HFFc6 (cell line): ENCODE measurements around the gene DPEP3. TPM values are rescaled to one million over a fixed set of nuclear protein-coding genes. Genes with fewer than 3 reads are reported as not detected.
"Not testable (repeated sequence)": the region's sequence is repeated elsewhere in the genome, so short reads cannot be mapped to it uniquely, and the experiment has no call there.

ENCODE experiments used
- DNase-seq: peaks from one replicate; pipeline ENCODE4 v3.0.0-alpha.2; 2018
- H3K27ac Mint-ChIP-seq: 2 replicates; pipeline ENCODE4 v1.8.0; 2020; ENCODE audit warnings: mild to moderate bottlenecking, mixed read lengths
- H3K27me3 Mint-ChIP-seq: 2 replicates; pipeline ENCODE4 v1.8.0; 2021; ENCODE audit warnings: mild to moderate bottlenecking, moderate library complexity, mixed read lengths; ENCODE audit not compliant: insufficient read depth
- H3K36me3 Mint-ChIP-seq: 2 replicates; pipeline ENCODE4 v1.8.0; 2021; ENCODE audit warnings: low read depth, mixed read lengths
- H3K4me1 Mint-ChIP-seq: 2 replicates; pipeline ENCODE4 v1.8.0; 2020; ENCODE audit warnings: low read depth, mixed read lengths
- H3K4me3 Mint-ChIP-seq: 2 replicates; pipeline ENCODE4 v1.8.0; 2020; ENCODE audit warnings: mild to moderate bottlenecking, moderate library complexity, mixed read lengths
- H3K9me3 Mint-ChIP-seq: 2 replicates; pipeline ENCODE4 v1.8.0; 2020; ENCODE audit warnings: mild to moderate bottlenecking, mixed read lengths
- total RNA-seq, 6 experiments: library from RNA; stranded (reverse); fragmentation: NEBNext Ultra II Directional; extraction: Animal tissue kit (Norgen Biotek cat#: 25700); gene quantifications; 2 replicates in 1 of 6; 3 replicates in 5 of 6; pipeline ENCODE4 v1.2.3, GENCODE V29; 2021
- TF ChIP-seq, protein P1 (sequence below): fragments of 200-600 bp; sonication (generic); IDR thresholded peaks from 2 replicates; pipeline ENCODE4 v1.5.0; 2021; ENCODE audit warnings: antibody characterized with exemption, mild to moderate bottlenecking

DPEP3 gene
- total RNA-seq, 6 experiments from 2014 or later: not detected

DNA sequence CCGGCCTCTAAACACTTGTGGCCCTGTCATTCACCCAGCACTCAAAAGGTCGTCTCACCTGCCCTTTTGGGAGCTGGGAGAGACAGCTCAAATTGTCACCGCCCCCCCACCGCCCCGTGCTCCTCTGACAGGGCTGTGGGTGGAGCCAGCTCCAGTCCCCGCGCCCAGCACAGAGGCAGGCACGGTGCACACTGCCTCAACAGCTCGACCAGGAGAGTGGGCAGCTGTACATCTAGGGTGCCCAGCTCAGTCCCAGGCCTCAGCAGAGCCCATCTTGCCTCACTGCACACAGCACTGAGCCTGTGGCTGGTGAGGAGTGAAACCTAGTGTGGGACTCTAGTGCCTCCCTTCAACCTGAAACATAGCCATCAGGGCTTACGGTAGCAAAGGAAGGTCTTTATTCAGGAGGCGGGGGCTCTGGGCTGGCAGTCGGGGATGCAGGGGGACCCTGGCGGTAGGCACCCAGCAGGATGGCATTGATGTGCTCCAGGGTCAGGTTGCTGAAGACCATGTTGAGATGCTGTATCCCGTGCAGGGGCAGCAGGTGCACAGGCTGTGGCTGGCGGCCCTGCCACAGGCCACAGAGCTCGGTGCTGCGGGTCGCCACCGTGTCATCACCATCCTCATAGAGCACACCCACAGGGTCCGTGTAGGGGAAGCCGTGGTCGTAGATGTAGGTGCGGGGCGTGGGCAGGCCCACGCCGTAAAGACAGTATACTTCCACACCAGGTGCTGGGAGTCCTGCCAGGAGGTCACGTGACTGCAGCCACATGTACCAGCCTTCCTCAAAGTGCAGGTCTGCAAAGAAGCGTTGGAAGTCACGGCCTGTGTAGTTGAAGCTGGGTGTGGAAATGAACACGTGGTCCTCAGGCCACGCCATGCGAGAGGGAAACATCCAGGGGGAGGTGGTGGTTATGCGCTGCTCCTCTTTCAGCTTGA lies 40.5 kb downstream of the DPEP3 start:
- DNase-seq: no peak
- Mint-ChIP-seq H3K36me3 (peaks cover 15% of the 10 kb centered on the region; the same call in 1 of the 2 replicates), H3K4me3 (no peak overlapping the region), H3K4me1 (peaks cover 19% of the 10 kb centered on the region), H3K27ac (peak overlapping the region; percentile 31), H3K9me3 (peaks cover 8% of the 10 kb centered on the region; the same call in 1 of the 2 replicates), H3K27me3 (peaks cover 35% of the 10 kb centered on the region)
- TF ChIP-seq, protein P1, sequence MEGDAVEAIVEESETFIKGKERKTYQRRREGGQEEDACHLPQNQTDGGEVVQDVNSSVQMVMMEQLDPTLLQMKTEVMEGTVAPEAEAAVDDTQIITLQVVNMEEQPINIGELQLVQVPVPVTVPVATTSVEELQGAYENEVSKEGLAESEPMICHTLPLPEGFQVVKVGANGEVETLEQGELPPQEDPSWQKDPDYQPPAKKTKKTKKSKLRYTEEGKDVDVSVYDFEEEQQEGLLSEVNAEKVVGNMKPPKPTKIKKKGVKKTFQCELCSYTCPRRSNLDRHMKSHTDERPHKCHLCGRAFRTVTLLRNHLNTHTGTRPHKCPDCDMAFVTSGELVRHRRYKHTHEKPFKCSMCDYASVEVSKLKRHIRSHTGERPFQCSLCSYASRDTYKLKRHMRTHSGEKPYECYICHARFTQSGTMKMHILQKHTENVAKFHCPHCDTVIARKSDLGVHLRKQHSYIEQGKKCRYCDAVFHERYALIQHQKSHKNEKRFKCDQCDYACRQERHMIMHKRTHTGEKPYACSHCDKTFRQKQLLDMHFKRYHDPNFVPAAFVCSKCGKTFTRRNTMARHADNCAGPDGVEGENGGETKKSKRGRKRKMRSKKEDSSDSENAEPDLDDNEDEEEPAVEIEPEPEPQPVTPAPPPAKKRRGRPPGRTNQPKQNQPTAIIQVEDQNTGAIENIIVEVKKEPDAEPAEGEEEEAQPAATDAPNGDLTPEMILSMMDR: no peak

DNA sequence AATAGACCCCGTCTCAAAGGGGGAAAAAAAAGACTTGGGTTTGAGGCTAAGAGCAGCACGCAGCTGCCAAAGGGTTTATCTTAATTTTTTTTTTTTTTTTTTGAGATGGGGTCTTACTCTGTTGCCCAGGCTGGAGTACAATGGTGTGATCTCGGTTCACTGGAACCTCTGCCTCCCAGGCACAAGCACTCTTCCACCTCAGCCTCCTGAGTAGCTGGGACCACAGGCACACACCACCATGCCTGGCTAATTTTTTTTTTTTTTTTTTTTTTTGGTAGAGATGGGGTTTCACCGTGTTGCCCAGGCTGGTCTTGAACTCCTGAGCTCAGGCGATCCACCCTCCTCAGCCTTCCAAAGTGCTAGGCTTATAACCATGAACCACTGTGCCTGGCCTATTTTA lies 42.6 kb downstream of the DPEP3 start:
- H3K4me3 Mint-ChIP-seq: peak overlapping the region; percentile 60
- H3K9me3 Mint-ChIP-seq, DNase-seq: not testable (repeated sequence)
- H3K27me3 Mint-ChIP-seq: peaks cover 43% of the 10 kb centered on the region
- peaks cover 15% of the 10 kb centered on the region; the same call in 1 of the 2 replicates for H3K36me3 Mint-ChIP-seq
- H3K4me1 Mint-ChIP-seq: peaks cover 29% of the 10 kb centered on the region
- peak overlapping the region; percentile 92; the same call in 1 of the 2 replicates for H3K27ac Mint-ChIP-seq

DNA sequence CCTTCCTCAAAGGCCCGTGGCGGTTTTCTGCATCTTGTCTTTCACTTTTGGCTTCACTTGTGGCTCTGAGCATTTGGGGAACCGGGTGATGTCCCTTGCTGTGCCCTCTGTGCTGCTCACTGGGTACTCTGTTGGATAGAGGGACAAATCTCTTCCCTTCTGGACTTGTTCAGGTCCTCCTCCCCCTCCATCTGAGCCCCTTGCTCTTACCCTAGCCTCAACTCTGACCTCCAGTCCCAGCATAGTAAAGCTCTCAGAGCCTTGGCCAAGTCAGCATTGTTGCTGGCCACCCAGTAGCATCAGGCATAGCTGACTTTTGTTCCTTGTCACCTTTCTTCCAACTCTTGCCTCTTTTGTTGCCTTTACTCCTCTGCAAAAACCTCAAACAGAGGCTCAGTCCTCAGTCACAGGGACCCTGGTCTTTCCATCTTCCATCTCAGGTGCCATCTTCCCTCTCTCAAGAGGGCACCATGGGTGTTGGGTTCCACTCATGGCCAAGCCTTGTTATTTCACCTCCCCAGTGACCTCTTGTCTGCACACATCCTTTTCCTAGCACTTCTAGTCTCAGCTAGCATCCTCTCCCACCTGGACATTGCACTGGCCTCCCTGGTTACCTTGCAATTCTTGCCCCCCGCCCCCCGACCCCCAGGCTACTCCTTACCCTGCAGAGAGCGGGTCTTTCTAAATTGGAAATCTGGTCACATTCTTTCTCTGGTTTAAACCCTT lies 43.3 kb downstream of the DPEP3 start:
- DNase-seq: peak; percentile 43
- Mint-ChIP-seq H3K9me3 (peaks cover 8% of the 10 kb centered on the region; the same call in 1 of the 2 replicates), H3K27ac (peak overlapping the region; percentile 92), H3K4me3 (peak overlapping the region; percentile 99), H3K36me3 (peaks cover 12% of the 10 kb centered on the region; the same call in 1 of the 2 replicates), H3K4me1 (peaks cover 29% of the 10 kb centered on the region), H3K27me3 (peaks cover 41% of the 10 kb centered on the region)
- TF ChIP-seq, protein P1: no peak

DNA sequence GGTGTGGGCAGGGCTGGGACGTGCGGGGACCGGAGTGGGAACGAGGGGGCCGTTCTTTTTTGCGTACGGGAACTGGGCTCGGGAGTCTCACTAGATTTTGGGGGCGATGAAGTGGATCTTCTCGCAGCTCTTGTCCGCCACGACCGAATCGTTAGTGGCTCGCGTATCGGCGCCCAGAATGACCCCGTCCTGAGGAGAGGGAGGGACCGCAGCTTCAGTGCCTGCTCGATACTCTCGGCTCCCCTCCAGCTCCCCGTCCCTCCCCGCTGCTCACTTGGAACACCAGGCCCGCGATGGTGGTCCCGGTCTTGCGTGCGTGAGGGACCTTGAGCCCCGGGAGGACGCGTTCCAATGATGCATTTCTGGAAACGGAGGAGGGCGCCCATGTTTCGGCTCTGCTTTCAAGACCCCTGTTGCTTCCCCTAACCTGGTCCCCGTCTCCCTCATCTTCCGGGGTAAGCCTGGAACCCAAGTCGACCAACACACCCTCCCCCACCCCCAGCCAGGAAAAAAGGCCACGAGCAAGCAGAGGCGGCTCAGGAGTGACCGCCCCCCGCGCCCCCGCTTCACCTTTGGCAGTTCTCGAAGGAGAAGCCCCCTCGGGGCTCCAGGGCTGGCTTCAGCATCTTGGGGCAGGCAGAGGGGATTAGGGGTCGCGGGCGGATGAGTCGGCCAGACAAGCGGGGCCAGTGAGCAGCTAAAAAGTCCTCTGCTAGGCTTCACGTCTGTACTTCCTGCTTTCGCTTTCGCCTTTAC lies 44.0 kb downstream of the DPEP3 start, which contains the start of gene PSMB10:
Gene PSMB10 (minus strand): TSS at position 727 of the 756 bp plus-strand sequence. CDS start 101 bp downstream, at position 626.
- Mint-ChIP-seq H3K27ac (peak within 1 kb of the TSS; percentile 92), H3K9me3 (peaks cover 8% of the 10 kb centered on the region; the same call in 1 of the 2 replicates), H3K4me1 (peaks cover 29% of the 10 kb centered on the region), H3K4me3 (peak within 1 kb of the TSS; percentile 99), H3K27me3 (peaks cover 37% of the 10 kb centered on the region), H3K36me3 (peaks cover 6% of the 10 kb centered on the region; the same call in 1 of the 2 replicates)
- no peak for DNase-seq
- TF ChIP-seq, protein P1: no peak

DNA sequence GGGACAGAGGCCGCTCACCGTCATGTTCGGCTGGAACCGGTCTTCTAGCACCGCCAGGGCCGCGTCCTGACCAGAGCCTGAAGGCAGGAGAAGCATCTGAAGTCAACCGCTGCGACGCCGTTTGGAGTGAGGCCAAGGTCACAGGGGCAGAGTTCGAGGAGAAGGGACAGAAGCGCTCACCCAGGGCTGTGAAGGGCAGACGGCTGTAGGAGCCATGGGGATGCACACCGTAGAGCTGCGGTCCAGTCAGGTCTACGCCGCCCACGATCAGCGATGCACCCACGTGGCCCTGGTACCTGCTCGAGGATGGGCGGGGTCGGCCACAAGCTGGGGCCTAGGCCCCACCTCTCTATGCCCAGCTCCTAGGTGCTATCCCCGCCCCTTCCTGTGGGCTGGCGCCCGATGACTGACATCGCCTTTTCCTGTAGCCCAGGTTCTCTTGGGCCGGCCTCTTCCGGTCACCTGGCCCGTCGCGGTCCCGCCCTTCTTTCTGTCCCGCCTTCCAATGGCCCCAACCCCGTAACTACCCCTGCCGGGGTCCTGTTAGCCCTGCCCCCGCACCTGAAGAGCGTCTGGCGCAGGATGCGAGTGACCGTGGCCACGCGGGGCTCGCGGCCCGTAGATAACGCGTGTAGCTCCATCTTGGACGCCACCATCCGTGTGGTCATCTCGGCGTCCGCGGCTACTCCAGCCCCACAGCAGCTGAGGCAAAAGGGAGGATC lies 44.7 kb downstream of the DPEP3 start:
- Mint-ChIP-seq H3K9me3 (peaks cover 8% of the 10 kb centered on the region; the same call in 1 of the 2 replicates), H3K36me3 (peaks cover 6% of the 10 kb centered on the region; the same call in 1 of the 2 replicates), H3K4me1 (peaks cover 29% of the 10 kb centered on the region), H3K27me3 (peaks cover 37% of the 10 kb centered on the region), H3K27ac (peak overlapping the region; percentile 92), H3K4me3 (peak overlapping the region; percentile 99)
- TF ChIP-seq, protein P1: 0 out of 2 replicates have a peak, but pooled peaks have one; percentile 8
- peak; percentile 89 for DNase-seq
